HG02981 (cell line): ENCODE data around the gene SPG11.
A peak's percentile ranks its signal among the peaks of the same experiment; 100 is the strongest.
"Not testable (repeated sequence)": the region's sequence is repeated elsewhere in the genome, so short reads cannot be mapped to it uniquely, and the experiment has no call there.

Experiments
- ATAC-seq: cut with Tn5 transposase; IDR thresholded peaks from one replicate; pipeline ENCODE4 v1.9.1; 2021; ENCODE audit warnings: mild to moderate bottlenecking, moderate library complexity; ENCODE audit not compliant: unreplicated experiment

Gene SPG11

DNA sequence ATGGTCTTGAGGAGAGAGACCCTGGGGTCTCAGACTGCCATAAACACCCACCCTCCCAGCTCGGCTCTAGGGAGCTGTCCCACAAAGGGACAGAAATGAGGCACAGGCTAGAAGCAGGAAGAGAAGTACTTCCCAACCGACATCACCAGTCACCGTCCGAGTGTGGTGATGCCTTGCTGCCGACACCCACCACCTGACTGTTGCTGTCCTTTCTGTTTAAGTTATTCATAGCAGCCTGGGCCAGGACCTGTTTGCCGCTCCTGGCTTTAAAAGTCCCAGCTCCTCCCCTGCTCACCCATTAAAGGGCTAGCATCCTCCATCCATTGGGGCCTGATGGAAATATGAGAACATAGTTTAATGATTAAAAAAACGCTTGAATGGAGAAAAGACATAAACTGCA, 13.2 kb upstream of the SPG11 start:
- ATAC-seq = no peak

DNA sequence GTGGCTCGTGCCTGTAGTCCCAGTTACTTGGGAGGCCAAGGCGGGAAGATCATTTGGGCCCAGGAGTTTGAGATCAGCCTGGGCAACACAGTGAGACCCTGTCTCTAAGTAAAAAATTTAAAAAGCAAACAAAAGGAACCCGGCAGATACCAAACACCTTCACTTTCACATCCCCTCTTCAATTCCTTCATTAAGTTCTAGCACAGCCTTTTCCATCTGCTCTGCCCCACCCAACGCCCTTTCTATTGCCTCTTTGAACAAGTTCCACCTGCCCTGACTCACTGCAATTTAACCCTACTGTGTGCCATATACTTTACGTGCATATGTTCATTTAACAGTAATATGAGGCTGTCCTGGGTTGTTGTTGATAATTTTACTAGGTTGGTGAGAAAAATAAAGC, 12.4 kb upstream of the SPG11 start:
- no peak for ATAC-seq

DNA sequence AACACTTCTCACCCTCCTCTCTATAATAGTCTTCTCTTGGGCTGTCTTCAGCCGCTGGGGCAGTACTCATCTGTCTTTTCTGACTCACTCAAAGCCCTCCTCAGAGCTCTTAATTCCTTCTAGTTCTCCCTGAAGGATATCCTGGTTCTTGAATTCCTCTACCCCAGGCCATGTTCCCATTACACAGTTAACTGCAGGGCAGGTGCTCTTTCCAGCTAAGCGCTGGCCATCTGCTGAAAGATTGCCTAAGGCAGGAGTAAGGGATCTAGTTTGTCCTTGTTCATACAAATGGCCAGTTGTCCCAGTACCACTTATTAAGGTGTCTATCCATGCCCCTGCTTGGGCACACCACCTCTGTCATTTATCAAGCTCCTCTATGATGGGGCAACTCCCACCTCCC, 10.2 kb upstream of the SPG11 start:
- ATAC-seq = no peak

DNA sequence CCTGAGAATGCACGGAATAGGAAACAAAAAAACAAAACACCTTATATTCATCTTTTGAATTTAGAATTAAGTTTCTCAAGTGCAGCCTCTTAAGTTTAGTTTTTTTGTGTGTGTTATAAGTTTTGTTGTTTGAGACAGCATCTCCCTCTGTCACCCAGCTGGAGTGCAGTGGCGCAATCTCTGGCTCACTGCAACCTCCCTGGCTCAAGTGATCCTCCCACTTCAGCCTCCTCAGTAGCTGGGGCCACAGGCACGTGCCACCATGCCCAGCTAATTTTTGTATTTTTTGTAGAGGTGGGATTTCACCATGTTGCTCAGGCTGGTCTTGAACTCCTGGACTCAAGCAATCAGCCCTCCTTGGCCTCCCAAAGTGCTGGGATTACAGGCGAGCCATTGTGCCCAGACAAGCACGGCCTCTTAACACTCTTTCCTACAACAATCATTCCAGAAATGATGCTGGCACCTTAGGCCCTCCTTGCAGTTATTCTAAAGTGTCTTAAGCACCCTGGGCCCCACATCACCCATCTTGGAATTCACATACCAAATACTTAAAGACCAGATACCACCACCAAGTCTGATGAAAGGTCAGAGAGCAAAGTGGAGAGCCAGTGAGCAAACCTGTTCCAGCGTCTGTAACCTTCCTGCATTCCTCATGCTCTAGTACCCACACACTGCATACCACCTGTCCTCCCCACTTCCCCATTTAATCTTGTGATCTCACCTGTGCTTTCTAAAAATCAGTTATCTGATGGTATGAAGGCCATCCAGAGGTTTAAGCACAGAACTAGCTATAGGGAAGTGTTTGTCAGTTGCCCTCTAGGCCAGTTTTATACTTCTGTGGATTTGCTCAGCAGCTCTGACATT, 6.9 kb upstream of the SPG11 start:
- ATAC-seq = no peak

DNA sequence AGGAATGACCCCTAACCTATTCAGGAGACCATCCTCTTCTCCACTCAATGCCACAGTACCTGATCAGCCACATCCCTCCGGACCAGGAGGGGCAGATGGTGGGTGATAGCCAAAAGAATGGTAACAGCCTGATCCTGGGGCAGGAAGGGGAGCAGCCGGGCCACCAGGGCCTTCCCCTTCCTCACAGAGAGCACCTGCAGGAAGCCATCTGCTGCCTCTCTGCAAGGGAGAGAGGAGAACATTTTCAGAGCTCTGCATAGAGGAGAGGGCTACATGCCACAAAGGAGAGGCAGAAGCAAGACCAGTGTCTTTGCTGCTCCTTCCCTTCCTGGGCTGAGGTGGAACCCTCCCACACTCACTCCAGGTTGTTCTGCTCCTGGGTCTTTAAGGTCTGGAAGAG, 5.5 kb upstream of the SPG11 start:
- no peak for ATAC-seq

DNA sequence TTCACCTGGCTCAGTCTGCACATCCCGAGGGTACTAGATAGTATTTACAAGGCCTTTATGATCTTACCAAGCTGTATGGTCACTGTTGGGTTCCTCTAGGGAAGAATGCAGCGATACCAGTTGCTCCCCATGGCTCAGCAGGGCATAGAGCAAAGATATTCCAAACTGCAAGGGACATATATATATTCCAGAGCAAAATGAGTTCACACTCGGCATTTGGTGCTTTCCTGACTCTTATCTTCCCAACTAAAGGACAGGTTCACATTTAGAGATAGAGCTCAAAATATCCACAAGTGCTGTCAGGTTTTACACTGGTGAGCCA, 3.5 kb upstream of the SPG11 start:
- ATAC-seq = no peak

DNA sequence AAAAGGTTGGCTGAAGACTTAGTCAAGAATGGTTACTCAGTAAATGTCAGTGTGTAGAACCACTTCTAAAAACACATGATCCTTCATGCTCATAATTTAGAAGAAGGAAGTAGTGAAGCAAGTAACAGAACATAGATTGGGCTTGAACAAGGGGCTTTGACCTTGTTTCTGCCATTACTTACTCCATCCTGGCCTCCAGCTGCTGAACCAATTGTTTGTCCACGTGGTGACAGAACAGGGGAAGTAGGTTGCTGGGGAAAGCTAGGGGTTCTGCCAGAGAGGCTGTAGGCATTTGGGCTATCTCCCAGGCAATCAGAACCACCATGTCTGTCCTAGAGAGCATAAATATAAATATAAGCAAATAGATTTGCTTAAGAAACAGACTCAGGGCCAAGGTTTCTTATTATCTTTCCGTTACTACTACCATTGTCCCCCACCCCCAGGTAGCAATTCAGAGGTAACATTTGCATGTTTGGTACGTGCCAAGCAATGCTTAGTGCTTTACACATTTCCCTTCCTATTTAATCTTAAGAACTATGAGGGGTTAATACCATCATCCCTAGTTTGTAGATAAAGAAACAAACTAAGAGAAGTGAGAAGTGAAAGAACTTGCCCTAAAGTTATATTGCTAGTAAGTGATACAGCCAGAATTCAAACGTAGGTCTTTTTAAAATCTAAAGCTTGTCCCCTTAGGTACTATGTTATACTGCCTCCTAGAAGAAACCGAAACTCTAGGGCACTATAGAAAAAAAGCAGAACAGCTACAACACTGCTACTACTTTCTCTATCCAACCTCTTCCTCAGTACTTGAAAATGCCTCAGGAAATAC, 3.0 kb upstream of the SPG11 start:
- ATAC-seq = no peak

DNA sequence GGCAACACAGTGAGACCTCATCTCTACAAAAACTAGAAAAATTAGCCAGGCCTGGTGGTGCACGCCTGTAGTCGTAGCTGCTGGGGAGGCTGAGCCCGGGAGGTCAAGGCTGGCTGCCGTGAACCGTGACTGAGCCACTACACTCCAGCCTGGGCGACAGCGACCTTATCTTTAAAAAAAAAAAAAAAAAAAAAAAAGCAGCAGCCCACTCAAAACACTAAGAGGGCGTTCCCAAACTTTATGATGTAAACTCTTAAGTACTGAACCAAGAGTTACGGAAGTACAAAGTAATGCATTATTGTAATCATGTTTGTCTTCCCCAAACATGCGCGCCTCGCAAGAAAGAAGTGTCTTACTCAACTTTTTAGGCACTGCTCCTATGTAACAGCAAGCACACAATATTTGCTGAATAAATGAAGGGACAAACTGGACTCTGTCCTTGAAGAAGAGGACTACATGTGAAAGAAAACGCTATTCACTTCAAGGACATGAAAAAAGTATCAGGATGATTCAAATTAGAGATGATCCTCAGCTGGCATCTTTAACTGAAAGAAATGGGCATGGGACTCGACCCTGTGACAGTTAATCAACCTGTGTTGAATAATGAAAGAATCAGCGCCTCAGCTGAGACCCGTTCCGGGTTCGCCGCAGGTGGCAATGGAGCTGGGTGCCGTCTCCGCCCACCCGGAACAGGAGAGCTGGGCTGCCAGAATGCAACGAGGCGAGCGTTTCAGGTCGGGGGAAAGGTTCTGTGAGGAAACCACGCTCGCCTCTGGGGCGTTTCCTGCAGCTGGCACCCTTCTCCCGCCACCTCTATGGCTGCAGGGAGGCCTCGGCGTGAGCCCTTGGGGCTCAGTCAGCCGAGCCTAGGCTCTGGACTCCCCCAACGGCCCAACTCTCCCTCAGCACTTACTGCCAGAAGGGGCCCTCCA, 718 bp downstream of the SPG11 start:
- peak; percentile 41 for ATAC-seq

DNA sequence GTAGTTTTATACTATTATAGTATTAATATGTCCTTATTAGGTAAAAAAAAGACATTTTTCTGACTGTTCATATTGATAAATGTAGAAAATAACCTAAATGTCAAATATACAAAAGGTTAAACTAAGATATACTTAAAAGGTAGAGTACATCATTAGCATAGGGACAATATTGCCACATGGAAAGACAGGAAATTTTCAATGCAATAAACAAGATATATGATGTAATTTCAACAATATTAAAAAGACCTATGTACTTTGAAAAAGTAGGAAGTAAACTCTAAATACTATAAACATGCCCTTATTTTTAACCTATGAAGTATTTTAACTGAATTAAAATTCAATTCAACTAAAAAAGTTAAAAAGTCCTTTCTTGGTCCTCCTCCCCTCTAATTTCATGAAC, 1.9 kb downstream of the SPG11 start:
- no peak for ATAC-seq

DNA sequence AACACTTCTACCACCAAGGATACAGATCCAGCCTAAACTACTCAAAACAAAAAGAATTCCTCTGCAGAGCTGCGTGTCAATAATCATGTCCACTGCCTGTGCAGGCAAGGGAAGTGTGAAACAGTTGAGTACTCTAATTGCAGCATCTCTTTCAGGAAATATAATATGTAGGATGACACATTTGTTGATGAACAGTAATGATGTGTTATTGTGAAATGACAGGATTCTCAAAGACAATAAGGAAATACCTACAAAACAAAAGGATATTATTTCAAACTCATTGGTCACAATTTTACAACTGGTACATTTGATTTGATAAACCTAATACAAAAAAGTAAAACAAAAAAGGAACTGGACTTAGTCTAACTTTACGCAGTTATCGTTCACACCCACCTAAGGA, 4.4 kb downstream of the SPG11 start:
- ATAC-seq = no peak

DNA sequence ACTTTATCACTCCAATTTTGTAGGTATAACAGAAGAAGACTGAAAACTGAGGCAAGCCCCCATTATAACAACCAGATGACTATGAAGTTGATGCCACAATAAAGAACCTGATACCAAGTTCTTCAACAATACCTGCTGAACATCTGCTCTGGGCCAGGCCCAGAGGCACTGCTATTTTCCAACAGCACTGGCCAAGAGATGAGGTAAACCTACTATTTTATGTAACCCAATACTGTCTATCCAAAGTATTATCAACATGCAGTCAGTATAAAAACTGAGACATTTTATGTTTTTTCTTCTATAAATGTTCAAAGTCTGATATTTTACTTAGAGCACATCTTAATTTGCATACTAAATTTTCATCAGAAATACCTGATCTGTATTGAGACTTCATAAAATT, 6.1 kb downstream of the SPG11 start:
- ATAC-seq = no peak

DNA sequence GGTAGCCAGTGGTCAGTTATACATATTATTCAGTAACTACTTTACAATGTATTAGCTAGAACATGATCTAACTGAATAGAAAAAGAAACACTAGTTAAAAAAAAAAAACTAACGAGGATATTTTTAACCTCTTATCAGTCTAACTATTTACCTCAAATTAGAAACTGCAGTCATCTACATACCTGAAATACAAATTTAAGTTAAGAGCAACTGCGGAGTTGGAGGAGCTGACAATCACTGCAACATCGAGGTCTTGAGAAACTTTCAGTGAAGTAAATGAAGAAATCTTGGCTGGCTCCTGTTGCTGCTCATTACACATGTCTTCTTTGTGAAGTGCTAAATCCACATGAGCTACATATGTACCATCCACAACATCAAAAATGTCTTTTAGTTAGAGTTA, 6.5 kb downstream of the SPG11 start:
- ATAC-seq = no peak

DNA sequence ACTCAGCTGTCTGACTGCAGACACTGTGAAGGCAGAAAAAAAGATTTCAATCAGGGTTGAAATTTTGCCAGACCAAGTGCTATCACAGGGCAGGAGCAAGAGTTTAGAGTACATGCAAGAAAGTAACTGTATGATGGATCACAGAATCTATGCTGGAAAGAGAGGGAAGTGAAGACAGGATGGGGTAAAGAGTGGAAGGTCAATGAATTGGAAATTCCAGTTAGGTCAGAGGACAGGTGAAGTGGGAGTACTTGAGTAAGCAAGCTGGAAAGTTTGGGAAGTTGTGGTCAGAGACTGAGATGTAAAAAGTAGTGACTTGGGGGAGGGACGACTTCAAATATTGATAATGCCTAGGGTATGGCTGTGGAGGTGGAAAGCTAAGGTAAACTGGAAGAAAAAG, 7.2 kb downstream of the SPG11 start:
- ATAC-seq = no peak

DNA sequence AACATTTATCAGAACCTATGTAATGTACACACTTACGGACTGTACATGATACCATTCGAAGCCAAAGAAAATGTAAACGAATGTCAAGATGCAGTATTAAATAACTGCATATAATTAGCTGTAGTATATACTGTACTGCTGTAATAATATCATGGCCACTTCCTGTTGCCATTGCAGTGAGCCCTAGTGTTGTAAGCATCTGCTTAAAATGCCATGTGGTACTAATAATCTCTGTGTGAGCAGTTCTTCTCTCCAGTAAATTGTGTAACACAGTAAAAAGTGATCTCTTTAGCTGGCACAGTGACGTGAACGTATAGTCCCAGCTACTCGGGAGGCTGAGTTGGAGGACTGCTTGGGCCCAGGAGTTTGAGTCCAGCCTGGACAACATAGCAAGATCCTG, 8.6 kb downstream of the SPG11 start:
- no peak for ATAC-seq

DNA sequence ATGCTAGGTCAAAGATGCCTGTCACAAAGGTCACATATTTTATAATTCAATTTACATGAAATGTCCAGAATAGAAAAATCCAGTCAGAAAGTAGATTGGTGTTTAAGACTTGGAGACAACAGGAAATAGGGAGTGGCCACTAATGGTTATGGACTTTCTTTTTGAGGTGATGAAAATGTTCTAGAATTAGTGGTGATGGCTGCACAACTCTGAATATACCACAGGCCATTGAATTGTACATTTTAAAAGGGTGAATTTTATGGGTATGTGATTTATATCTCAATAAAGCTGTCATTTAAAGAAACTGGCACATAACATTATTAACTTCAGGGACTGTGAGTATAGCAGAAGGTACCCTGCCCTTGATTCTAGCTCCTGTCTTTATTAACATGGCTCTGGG, 15.8 kb downstream of the SPG11 start:
- no peak for ATAC-seq

DNA sequence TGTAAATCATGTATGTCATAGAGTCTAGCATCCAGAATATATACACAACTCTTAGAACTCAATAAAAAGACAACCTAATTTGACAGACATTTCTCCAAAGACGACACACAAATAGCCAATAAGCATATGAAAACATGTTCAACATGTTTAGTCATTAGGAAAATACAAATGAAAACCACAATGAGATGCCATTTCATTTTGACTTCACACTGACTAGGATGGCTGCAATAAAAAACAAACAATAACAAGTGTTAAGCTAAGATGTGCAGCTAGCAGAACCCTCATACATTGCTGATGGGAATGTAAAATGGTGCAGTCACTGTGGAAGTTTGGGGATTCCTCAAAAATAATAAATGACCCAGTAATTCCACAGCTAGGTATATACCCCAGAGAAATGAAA, 16.4 kb downstream of the SPG11 start:
- no peak for ATAC-seq

DNA sequence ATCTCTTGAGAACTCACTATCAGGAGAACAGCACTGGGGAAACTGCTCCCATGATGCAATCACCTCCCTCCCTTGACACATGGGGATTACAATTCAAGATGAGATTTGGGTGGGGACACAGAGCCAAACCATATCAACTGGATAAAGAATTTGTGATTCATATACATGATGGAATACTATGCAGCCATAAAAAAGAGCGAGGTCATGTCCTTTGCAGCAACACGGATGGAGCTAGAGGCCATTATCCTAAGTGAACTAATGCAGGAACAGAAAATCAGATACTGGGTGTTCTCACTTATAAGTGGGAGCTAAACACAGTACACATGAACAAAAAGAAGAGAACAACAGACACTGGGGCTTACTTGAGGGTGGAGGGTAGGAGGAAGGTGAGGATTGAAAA, 17.0 kb downstream of the SPG11 start:
- no peak for ATAC-seq

DNA sequence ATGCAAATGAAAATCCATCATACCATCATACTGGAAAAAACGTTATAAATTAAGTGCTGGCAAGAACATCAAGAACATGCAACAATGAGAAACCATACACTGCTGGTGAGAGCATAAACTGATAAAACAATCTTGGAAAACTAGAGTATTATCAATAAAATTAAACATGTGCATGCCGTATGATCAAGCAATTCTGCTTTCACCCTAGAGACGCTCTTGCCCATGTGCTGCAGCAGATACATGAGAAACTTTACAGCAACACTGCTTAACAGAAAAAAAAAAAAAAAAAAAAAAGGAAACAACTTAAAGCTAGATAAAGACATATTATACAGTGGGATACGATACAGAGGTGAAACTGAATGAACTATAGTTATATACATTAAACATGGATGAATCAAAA, 21.8 kb downstream of the SPG11 start:
- no peak for ATAC-seq

DNA sequence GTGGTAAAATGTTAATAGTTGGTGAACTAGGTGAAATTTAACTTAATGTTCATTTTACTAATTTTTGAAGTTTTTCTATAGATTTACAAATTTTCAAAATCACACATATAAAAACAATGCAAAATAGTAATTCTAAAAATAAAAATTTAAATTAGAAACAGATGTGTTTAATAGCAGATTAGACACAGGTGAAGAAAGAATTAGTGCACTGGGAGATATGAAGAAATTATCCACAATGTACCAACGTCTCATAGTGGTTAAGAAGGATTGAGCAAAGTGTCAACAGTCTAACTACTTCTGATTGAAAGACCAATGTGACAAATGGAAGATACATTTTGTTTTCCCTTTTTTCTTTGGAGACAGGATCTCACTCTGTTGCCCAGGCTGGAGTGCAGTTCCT, 26.5 kb downstream of the SPG11 start:
- ATAC-seq = no peak

DNA sequence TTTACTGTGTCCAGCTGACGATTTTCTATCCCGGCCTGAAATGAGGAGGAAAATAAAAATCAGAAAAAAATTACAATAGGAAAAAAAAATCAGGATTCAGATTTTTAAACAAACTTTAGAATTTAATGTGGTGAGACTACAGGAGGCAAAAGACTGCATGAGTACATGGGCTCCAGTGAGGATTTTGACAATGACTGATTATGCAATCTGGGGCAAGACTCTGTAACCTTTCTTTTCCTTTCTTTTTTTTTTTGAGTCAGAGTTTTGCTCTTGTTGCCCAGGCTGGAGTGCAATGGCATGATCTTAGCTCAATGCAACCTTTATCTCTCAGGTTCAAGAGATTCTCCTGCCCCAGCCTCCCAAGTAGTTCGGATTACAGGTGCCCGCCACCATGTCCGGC, 29.9 kb downstream of the SPG11 start:
- ATAC-seq = no peak

DNA sequence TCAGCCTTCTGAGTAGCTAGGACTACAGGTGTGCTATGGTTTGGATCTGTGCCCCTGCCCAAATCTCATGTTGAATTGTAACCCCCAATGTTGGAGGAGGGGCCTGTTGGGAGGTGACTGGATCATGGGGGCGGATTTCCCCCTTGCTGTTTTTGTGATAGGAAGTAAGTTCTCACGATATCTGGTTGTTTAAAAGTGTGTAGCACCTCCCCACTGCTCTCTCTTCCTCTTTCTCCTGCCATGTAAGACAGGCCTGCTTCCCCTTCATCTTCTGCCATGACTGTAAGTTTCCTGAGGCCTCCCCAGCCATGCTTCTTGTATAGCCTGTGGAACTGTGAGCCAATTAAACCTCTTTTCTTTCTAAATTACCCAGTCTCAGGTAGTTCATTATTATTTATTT, 38.2 kb downstream of the SPG11 start:
- not testable (repeated sequence) for ATAC-seq
